ENCODE measurements around the gene NACC2.
A peak's percentile ranks its signal among the peaks of the same experiment; 100 is the strongest.

NACC2 gene

DNA sequence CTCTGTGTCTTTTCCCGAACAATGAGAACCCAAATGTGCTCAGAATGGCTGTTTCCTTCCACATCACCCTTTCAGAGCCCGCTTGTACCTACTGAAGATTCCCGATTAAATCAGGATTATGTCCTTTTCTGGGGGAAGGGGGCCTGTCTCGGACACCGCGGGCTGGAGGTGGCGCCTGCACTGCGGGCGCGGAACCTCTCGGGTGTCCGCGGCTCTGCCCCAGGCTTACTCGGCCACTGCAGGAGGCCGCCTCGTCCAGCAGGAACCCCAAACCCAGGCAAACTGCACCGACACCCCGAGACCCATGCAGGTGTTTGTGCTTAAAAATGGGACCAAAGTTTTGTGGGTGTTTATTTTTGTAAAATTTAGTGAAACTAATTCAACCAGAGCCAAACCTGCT lies 32.2 kb upstream of the NACC2 start:
- no peak for DNase-seq

GRCh38 chr9:136124976-136125692 lies 30.0 kb upstream of the NACC2 start:
- no peak for DNase-seq

GRCh38 chr9:136122425-136123383 lies 27.6 kb upstream of the NACC2 start:
- peak; percentile 89 for DNase-seq

DNA sequence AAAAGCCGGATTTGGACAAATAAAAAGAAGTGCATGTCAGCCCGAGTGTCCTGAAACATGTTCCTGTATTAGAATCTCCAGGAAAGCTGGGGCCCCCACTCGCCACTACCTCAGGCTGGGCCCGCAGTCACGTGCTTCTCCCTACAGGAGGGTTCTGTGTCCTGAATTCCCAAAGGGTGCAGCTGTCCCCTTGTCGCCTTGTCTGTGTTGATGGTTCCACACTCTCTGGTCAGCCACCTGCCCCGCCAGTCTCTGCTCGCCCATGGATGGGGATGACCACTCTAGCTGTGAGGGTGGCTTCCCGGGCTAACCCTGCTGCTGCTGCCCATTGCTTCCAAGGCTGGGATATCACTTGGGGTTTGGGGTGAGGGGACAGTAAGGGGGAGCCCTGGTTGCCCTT lies 26.7 kb upstream of the NACC2 start:
- no peak for DNase-seq

GRCh38 chr9:136120438-136120844 lies 25.4 kb upstream of the NACC2 start:
- no peak for DNase-seq

- DNase-seq: peak; percentile 43
Observed at GRCh38 chr9:136119883-136120393, 24.8 kb upstream of the NACC2 start.

DNA sequence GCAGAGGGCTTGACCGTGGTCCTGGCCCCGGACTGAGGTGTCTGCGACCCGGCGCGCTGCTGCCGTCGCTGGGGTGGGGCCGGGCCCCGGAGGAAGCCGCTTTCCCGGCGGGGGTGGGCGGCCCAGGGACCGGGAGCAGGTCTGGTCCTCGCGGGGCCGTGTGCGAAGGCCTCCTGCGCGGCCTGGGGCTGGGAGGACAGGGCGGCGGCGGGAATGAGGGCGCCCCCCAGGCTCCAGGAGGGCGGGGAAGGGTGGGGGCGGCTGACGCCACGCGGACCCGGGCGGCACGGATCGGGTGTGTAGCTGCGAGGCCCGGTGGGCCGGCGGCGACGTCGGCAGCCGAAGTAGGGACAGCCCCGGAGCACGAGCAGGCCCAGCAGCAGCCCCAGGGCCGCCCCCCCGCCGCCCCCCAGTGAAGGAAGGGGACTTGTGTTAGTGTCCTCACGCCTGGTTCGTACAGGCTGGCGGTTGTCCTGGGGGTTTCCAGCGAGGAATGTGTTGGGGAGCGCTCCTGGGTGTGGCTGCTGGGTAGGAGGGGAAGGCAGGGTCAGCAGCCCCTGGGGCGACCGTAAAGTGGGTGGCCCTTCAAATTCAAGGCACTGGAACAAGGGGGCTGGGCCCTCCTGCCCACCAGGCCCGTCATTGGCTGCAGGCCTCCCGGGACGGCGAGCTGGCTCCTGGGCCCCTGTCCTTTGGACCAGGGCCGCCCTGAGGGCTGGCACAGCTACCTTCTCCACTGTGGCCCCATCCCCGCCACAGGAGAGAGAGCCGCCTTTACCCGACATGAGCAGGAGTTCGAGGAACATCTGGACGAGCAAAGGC lies 24.2 kb upstream of the NACC2 start:
- peak; percentile 62 for DNase-seq

- DNase-seq: peak; percentile 98
Observed at GRCh38 chr9:136118320-136119060, 23.4 kb upstream of the NACC2 start, which contains the start of gene TMEM250. TMEM250 (minus strand) TSS chr9:136118875; CDS start chr9:136116900, 1,975 bp downstream.

DNA sequence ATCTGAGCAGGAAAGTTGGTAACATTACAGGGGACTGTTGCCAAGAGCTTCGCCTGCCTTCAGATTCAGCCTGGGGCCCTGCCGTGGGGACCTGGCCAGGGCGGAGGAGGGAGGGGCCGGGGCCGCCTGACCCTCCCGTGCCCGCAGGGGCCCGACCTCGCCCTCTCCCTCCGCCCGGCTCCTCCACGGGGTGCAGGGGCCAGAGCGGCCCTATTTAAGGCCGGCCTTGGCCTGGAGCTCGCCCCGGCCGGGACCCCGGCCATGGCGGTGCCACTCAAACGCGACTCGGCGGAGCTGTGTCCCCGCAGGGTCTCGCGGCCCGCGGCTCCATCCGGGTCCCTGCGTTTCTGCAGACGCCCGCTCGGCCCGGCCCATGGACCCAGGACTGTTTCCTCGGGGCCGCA lies 22.8 kb upstream of the NACC2 start:
- no peak for DNase-seq

DNA sequence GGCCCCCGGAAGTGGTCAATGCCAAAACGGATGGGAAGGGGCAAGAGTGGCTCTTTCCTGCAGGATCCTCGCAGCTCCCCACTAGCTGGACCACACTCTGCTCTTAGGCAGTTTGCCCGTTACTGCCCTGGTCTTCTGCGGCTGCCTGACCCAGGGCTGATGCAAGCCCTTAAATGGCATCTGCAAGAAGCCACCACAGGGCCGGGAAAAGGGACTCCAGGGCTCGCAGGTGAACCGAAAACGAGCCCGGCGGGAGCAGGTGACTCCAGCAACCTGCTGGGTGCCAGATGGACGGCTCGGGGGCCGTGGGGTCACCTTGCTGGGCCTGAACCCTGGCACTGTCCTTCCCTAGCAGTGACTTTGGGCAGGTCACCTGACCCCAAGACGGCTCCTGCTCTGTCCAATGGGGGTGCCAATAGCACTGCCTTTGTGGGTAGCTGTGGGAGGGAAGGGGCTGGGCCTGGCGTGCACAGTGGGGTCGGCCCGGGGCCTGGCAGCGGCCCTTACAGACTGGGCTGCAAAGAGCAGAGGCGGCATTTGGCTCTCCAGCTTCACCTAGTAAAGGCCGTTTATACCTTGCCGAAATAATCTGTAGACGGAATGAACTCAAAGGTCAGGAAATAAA lies 22.3 kb upstream of the NACC2 start:
- peak; percentile 78 for DNase-seq

- no peak for DNase-seq
Observed at GRCh38 chr9:136116360-136117098, 21.4 kb upstream of the NACC2 start.

GRCh38 chr9:136115641-136116359 lies 20.7 kb upstream of the NACC2 start:
- no peak for DNase-seq

GRCh38 chr9:136115206-136115605 lies 20.1 kb upstream of the NACC2 start:
- no peak for DNase-seq

DNA sequence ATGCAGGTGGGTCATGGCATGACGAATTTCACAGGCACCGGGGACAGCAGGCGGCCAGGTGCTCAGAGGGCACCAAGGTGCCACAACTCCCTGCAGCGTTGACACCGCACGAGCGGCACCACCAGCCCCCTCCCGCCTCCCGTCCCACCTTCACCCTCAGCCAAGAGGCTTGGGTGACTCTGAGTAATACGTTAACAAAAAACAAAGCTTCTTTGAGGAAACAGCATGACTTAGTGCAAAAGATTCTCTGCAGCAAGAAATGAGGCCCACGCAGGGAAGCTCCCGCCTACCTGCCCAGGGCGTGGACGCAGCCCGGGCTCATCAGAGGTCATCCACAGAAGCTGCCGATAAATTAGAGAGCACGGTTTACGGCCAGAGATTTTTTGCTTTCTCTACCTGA lies 19.5 kb upstream of the NACC2 start:
- DNase-seq: no peak

DNA sequence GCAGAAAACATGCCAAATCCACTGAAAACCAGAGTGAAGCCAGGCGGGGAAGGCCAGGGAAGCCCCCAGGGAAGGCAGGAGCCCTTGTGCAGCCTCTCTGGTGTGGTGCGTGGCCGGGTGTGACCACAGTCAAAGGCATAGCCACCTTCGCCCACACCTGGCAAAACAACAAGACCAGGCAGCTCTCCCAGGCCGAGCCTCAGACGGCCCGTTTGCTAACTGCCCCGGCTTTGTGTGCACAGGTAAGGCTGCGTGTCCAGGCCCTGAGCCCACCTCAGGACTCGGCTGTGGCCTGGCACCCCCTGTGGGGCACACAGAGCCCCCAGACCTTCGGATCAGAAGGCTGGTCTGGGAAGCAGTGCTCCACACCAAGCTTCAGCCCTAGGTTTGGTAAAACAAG lies 17.5 kb upstream of the NACC2 start:
- no peak for DNase-seq

- peak; percentile 38 for DNase-seq
Observed at GRCh38 chr9:136111910-136112309, 16.8 kb upstream of the NACC2 start.

DNA sequence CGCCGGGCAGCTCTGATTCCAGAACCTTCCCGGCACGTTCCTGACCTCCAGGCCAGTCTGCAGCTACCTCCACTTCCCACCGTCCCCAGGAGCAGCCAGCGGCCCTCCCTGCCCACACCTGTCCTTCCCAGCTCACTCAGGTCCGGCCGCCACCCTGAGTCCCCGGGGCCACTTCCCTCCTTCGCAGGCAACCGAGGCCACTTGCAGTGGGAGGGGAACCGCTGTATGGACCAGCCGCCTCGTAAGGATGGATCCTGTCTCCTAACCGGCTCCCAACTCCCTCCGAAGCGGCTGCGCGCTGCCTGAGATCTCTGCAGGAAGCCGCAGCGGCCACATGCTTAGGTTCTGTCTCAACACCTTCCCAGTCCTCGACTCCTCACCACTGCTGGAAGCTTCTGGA lies 16.1 kb upstream of the NACC2 start:
- DNase-seq: no peak

DNA sequence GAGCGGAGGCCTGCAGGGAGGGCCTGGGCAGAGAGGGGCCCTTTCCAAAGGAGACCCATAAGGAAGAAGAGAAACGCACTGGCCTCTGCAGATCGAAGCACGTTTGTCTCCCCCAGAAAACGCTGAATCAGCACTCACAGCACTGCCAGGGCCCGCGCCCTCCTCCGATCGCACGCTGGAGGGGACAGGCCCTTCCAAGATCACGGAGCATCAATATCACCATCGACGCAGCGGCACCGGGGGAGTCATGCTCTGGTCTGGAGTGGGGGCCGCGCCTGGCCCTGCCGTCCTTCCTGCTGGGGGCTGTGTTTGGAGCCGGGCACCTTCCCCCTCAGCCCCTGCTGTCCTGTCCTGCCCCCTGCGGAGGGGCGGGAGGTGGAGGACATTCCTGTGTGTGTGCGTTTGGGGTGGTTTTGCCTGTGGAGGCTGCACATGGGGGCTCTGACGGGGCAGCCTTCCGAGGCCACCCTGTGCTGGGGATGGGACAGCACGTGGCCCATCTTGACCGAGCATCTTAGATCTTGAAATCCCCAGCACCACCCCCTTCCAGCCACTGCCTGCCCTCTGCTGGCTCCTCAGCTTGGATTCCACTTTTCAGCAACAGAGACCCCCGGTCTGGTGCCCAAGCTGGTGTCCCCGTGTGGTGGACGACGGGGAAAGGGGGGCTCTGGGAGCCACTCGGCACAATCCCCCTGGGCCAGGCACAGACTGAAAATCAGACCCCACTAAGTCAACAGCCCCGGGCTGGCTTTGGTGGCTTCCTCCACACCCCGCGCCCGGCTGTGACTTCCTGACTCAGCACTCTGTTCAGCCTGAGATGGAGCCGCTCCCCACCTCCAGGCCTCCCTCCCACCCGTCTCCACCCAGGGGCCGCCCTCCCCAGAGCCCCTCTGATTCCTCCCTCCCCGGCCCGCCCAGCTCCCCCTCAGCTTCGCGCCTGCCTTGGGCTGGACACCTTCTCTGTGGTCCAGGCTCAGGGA lies 15.3 kb upstream of the NACC2 start:
- peak; percentile 74 for DNase-seq

Data from hematopoietic multipotent progenitor cell treated with erythropoietin and hydrocortisone succinate and interleukin-3 and kit ligand, for 6 days (in vitro differentiated cells).